GM19239 (cell line): ENCODE results near the gene ASF1A.

Experiments used
- DNase-seq: peaks from one replicate; pipeline ENCODE4 v3.0.0; 2011; ENCODE audit warnings: low spot score; ENCODE audit not compliant: insufficient read length
- FAIRE-seq: peaks from 2 replicates; lab custom pipeline; 2011; peaks lifted over from hg19 to GRCh38; lab: Jason Lieb, UNC

ASF1A gene

GRCh38 chr6:118877806-118878205 is 16.1 kb upstream of the ASF1A start:
- no peak for FAIRE-seq
- no peak for DNase-seq

- FAIRE-seq: peak; percentile 96
- DNase-seq: no peak
These were observed 12.3 kb upstream of the ASF1A start for GRCh38 chr6:118881440-118882313.

GRCh38 chr6:118882314-118882905 is 11.5 kb upstream of the ASF1A start:
- DNase-seq (no peak), FAIRE-seq (peak; percentile 53)

- no peak for DNase-seq
- peak; percentile 18 for FAIRE-seq
These were observed 7.3 kb upstream of the ASF1A start for GRCh38 chr6:118886641-118887040.

GRCh38 chr6:118889163-118889562 is 4.8 kb upstream of the ASF1A start:
- no peak for FAIRE-seq
- no peak for DNase-seq

GRCh38 chr6:118890997-118891790 is 2.8 kb upstream of the ASF1A start:
- no peak for DNase-seq
- peak; percentile 85 for FAIRE-seq

- FAIRE-seq: peak; percentile 63
- DNase-seq: no peak
These were observed 1.5 kb upstream of the ASF1A start for GRCh38 chr6:118892355-118892991.

GRCh38 chr6:118893064-118893806 is 717 bp upstream of the ASF1A start:
- no peak for DNase-seq
- peak; percentile 84 for FAIRE-seq

- FAIRE-seq: peak; percentile 54
- DNase-seq: peak; percentile 19
These were observed 691 bp downstream of the ASF1A start for GRCh38 chr6:118894425-118895260.

GRCh38 chr6:118895261-118895560 is 1.3 kb downstream of the ASF1A start:
- no peak for DNase-seq

GRCh38 chr6:118895859-118896258 is 1.9 kb downstream of the ASF1A start:
- no peak for FAIRE-seq

More at GRCh38 chr6:118895261-118895560, 1.3 kb downstream of the ASF1A start:
- peak; percentile 60 for FAIRE-seq

GRCh38 chr6:118896339-118897136 is 2.6 kb downstream of the ASF1A start:
- peak; percentile 60 for FAIRE-seq
- DNase-seq: no peak

More at GRCh38 chr6:118895859-118896258, 1.9 kb downstream of the ASF1A start:
- DNase-seq: no peak

- no peak for FAIRE-seq
- no peak for DNase-seq
These were observed 3.4 kb downstream of the ASF1A start for GRCh38 chr6:118897386-118897785.

- FAIRE-seq: no peak
- no peak for DNase-seq
These were observed 6.0 kb downstream of the ASF1A start for GRCh38 chr6:118899948-118900347.

GRCh38 chr6:118902726-118903125 is 8.8 kb downstream of the ASF1A start:
- no peak for FAIRE-seq
- DNase-seq: no peak

- no peak for FAIRE-seq
- DNase-seq: no peak
These were observed 9.2 kb downstream of the ASF1A start for GRCh38 chr6:118903138-118903537.

- no peak for FAIRE-seq
These were observed 9.7 kb downstream of the ASF1A start for GRCh38 chr6:118903691-118904090.

GRCh38 chr6:118905084-118905483 is 11.1 kb downstream of the ASF1A start:
- DNase-seq (no peak), FAIRE-seq (no peak)

More at GRCh38 chr6:118903691-118904090, 9.7 kb downstream of the ASF1A start:
- DNase-seq: no peak
